Measurements from ENCODE around the gene EIF3K. TPM values are rescaled to one million over a fixed set of nuclear protein-coding genes. Genes with fewer than 3 reads are reported as not detected.

Gene EIF3K
- total RNA-seq, 4 donors from 2014 or later: 333 to 570 (median 446) TPM

DNA sequence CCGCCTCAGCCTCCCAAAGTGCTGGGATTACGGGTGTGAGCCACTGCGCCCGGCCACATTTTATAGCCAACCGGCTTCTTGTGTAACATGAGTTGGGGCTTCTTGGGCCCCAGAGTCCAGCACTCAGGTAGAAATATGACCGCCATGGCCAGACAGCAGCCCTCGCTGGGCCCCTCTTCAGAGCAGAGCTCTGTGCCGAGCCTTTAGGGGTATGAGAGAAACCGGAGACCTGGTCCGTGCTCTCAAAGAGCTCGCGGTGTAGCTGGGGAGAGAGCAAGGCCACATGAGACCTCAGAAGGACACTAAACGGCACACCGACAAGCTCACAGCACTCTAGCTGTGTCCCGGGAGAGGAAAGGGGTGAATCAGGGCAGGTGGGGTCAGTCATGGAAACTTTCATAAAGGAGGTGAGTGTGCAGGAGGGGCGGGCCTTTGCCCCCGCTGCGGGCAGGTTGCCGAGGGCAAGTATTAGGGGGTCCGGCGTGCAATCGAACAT lies 44.2 kb downstream of the EIF3K start:
- H3K9me3 ChIP-seq: no peaks in the 10 kb centered on the region
- H3K27ac ChIP-seq (replicated peaks in 1 of 4): peak overlapping the region; percentile 92 to 99 (median 98)
- intact Hi-C loops (cut with DNase I): no loop called here
- no peak for DNase-seq (ENCODE audit: extremely low spot score)
- WGBS: 82% methylated on average over 22 of the region's 22 CpGs
- H3K27me3 ChIP-seq: no peaks in the 10 kb centered on the region
- H3K36me3 ChIP-seq: peaks cover 0 to 9% (median 2%) of the 10 kb centered on the region in 4 donors
- peak overlapping the region in 3 of 4 donors; percentile 19 to 24 (median 22) for H3K4me3 ChIP-seq
- H3K4me1 ChIP-seq: peaks cover 98 to 100% (median 99%) of the 10 kb centered on the region in 4 donors
- TF ChIP-seq, protein P1, sequence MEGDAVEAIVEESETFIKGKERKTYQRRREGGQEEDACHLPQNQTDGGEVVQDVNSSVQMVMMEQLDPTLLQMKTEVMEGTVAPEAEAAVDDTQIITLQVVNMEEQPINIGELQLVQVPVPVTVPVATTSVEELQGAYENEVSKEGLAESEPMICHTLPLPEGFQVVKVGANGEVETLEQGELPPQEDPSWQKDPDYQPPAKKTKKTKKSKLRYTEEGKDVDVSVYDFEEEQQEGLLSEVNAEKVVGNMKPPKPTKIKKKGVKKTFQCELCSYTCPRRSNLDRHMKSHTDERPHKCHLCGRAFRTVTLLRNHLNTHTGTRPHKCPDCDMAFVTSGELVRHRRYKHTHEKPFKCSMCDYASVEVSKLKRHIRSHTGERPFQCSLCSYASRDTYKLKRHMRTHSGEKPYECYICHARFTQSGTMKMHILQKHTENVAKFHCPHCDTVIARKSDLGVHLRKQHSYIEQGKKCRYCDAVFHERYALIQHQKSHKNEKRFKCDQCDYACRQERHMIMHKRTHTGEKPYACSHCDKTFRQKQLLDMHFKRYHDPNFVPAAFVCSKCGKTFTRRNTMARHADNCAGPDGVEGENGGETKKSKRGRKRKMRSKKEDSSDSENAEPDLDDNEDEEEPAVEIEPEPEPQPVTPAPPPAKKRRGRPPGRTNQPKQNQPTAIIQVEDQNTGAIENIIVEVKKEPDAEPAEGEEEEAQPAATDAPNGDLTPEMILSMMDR (IDR thresholded peaks at IDR 0.05): no peak
- TF ChIP-seq POLR2AphosphoS5 (IDR thresholded peaks at IDR 0.05) (no peak), POLR2A (IDR thresholded peaks at IDR 0.05; ENCODE audit: low read depth) (no peak), EP300 (IDR thresholded peaks at IDR 0.05) (no peak)

GRCh38 chr19:38663957-38664502 lies 45.0 kb downstream of the EIF3K start:
- DNase-seq (ENCODE audit: extremely low spot score): no peak
- H3K27ac ChIP-seq (replicated peaks in 1 of 4): peak overlapping the region; percentile 92 to 99 (median 98)
- H3K36me3 ChIP-seq: peaks cover 0 to 9% (median 2%) of the 10 kb centered on the region in 4 donors
- H3K4me3 ChIP-seq: peak overlapping the region; percentile 17 to 31 (median 26)
- no peak for TF ChIP-seq POLR2A (IDR thresholded peaks at IDR 0.05; ENCODE audit: low read depth)
- TF ChIP-seq POLR2AphosphoS5 (IDR thresholded peaks at IDR 0.05): peak; percentile 96 to 98
- TF ChIP-seq EP300 (IDR thresholded peaks at IDR 0.05): peak; percentile 82
- TF ChIP-seq, protein P1 (IDR thresholded peaks at IDR 0.05): no peak
- no peaks in the 10 kb centered on the region for H3K9me3 ChIP-seq
- peaks cover 99 to 100% (median 100%) of the 10 kb centered on the region in 4 donors for H3K4me1 ChIP-seq
- no peaks in the 10 kb centered on the region for H3K27me3 ChIP-seq
- intact Hi-C loops (cut with DNase I): no loop called here
- WGBS: 22% methylated on average over 12 of the region's 19 CpGs

GRCh38 chr19:38664503-38665211 lies 45.7 kb downstream of the EIF3K start:
- TF ChIP-seq POLR2A (IDR thresholded peaks at IDR 0.05; ENCODE audit: low read depth): no peak
- TF ChIP-seq, protein P1 (IDR thresholded peaks at IDR 0.05): no peak
- no peak for TF ChIP-seq EP300 (IDR thresholded peaks at IDR 0.05)
- TF ChIP-seq POLR2AphosphoS5 (IDR thresholded peaks at IDR 0.05): no peak
- 19% methylated on average over 5 of the region's 7 CpGs for WGBS
- peak overlapping the region; percentile 17 to 31 (median 26) for H3K4me3 ChIP-seq
- peak overlapping the region; percentile 92 to 99 (median 98) for H3K27ac ChIP-seq (replicated peaks in 1 of 4)
- peaks cover 99 to 100% (median 100%) of the 10 kb centered on the region in 4 donors for H3K4me1 ChIP-seq
- no peaks in the 10 kb centered on the region for H3K9me3 ChIP-seq
- intact Hi-C loops (cut with DNase I): no loop called here
- H3K27me3 ChIP-seq: no peaks in the 10 kb centered on the region
- peaks cover 0 to 9% (median 2%) of the 10 kb centered on the region in 4 donors for H3K36me3 ChIP-seq
- no peak for DNase-seq (ENCODE audit: extremely low spot score)

- TF ChIP-seq, protein P1 (IDR thresholded peaks at IDR 0.05): no peak
- Histone ChIP-seq H3K27me3 (no peaks in the 10 kb centered on the region), H3K4me1 (peaks cover 99 to 100% (median 100%) of the 10 kb centered on the region in 4 donors), H3K27ac (replicated peaks in 1 of 4) (peak overlapping the region; percentile 92 to 99 (median 98)), H3K4me3 (peak overlapping the region; percentile 17 to 31 (median 26)), H3K9me3 (no peaks in the 10 kb centered on the region), H3K36me3 (peaks cover 0 to 9% (median 2%) of the 10 kb centered on the region in 4 donors)
- intact Hi-C loops (cut with DNase I): no loop called here
- WGBS: 65% methylated on average over 12 of the region's 13 CpGs
- DNase-seq (ENCODE audit: extremely low spot score): no peak
These were observed 46.4 kb downstream of the EIF3K start for GRCh38 chr19:38665219-38665931.

Data from esophagus muscularis mucosa (tissue), 4 donors.